Measurements from ENCODE around the gene TRPV3.
"Not testable (repeated sequence)": the region's sequence is repeated elsewhere in the genome, so short reads cannot be mapped to it uniquely, and the experiment has no call there.

TRPV3 gene

GRCh38 chr17:3592216-3592860, 34.7 kb upstream of the TRPV3 start:
- Histone ChIP-seq H3K9me3 (ENCODE audit: control insufficient read depth in 2 of 2, low read length in 2 of 2) (no peaks in the 10 kb centered on the region), H3K4me3 (ENCODE audit: low read length in 2 of 2) (no peak overlapping the region), H3K36me3 (ENCODE audit: control insufficient read depth in 2 of 2, insufficient read depth in 2 of 2, low read length in 2 of 2) (peaks cover 6 to 13% of the 10 kb centered on the region in 2 donors), H3K4me1 (ENCODE audit: control insufficient read depth, insufficient read depth, low read length) (peaks cover 6% of the 10 kb centered on the region), H3K27me3 (ENCODE audit: control insufficient read depth in 1 of 2, insufficient read depth in 2 of 2, low read length in 2 of 2) (no peaks in the 10 kb centered on the region), H3K27ac (ENCODE audit: low read length) (no peak overlapping the region), H3K9ac (ENCODE audit: low read length in 2 of 2) (no peak overlapping the region)

- H3K36me3 ChIP-seq (ENCODE audit: control insufficient read depth in 2 of 2, insufficient read depth in 2 of 2, low read length in 2 of 2): peaks cover 6 to 18% of the 10 kb centered on the region in 2 donors
These were observed 33.2 kb upstream of the TRPV3 start for GRCh38 chr17:3590768-3591167.

GRCh38 chr17:3590231-3590630, 32.6 kb upstream of the TRPV3 start:
- Histone ChIP-seq H3K27me3 (ENCODE audit: control insufficient read depth in 1 of 2, insufficient read depth in 2 of 2, low read length in 2 of 2) (no peaks in the 10 kb centered on the region), H3K27ac (ENCODE audit: low read length) (no peak overlapping the region), H3K4me1 (ENCODE audit: control insufficient read depth, insufficient read depth, low read length) (peaks cover 6% of the 10 kb centered on the region), H3K9ac (ENCODE audit: low read length in 2 of 2) (no peak overlapping the region), H3K4me3 (ENCODE audit: low read length in 2 of 2) (no peak overlapping the region), H3K36me3 (ENCODE audit: control insufficient read depth in 2 of 2, insufficient read depth in 2 of 2, low read length in 2 of 2) (peaks cover 6 to 20% of the 10 kb centered on the region in 2 donors), H3K9me3 (ENCODE audit: control insufficient read depth in 2 of 2, low read length in 2 of 2) (no peaks in the 10 kb centered on the region)

More at GRCh38 chr17:3590768-3591167, 33.2 kb upstream of the TRPV3 start:
- H3K27ac ChIP-seq (ENCODE audit: low read length): no peak overlapping the region
- H3K4me1 ChIP-seq (ENCODE audit: control insufficient read depth, insufficient read depth, low read length): peaks cover 6% of the 10 kb centered on the region
- H3K9me3 ChIP-seq (ENCODE audit: control insufficient read depth in 2 of 2, low read length in 2 of 2): no peaks in the 10 kb centered on the region
- H3K27me3 ChIP-seq (ENCODE audit: control insufficient read depth in 1 of 2, insufficient read depth in 2 of 2, low read length in 2 of 2): no peaks in the 10 kb centered on the region
- no peak overlapping the region for H3K4me3 ChIP-seq (ENCODE audit: low read length in 2 of 2)
- no peak overlapping the region for H3K9ac ChIP-seq (ENCODE audit: low read length in 2 of 2)

- H3K9ac ChIP-seq (ENCODE audit: low read length in 2 of 2): no peak overlapping the region
- no peaks in the 10 kb centered on the region for H3K9me3 ChIP-seq (ENCODE audit: control insufficient read depth in 2 of 2, low read length in 2 of 2)
- no peaks in the 10 kb centered on the region for H3K27me3 ChIP-seq (ENCODE audit: control insufficient read depth in 1 of 2, insufficient read depth in 2 of 2, low read length in 2 of 2)
- H3K36me3 ChIP-seq (ENCODE audit: control insufficient read depth in 2 of 2, insufficient read depth in 2 of 2, low read length in 2 of 2): peaks cover 6 to 20% of the 10 kb centered on the region in 2 donors
- no peak overlapping the region for H3K27ac ChIP-seq (ENCODE audit: low read length)
- no peak overlapping the region for H3K4me3 ChIP-seq (ENCODE audit: low read length in 2 of 2)
- peaks cover 4% of the 10 kb centered on the region for H3K4me1 ChIP-seq (ENCODE audit: control insufficient read depth, insufficient read depth, low read length)
These were observed 32.2 kb upstream of the TRPV3 start for GRCh38 chr17:3589784-3590183.

- Histone ChIP-seq H3K27me3 (ENCODE audit: control insufficient read depth in 1 of 2, insufficient read depth in 2 of 2, low read length in 2 of 2) (no peaks in the 10 kb centered on the region), H3K9me3 (ENCODE audit: control insufficient read depth in 2 of 2, low read length in 2 of 2) (no peaks in the 10 kb centered on the region), H3K4me1 (ENCODE audit: control insufficient read depth, insufficient read depth, low read length) (no peaks in the 10 kb centered on the region), H3K4me3 (ENCODE audit: low read length in 2 of 2) (no peak overlapping the region), H3K27ac (ENCODE audit: low read length) (no peak overlapping the region), H3K36me3 (ENCODE audit: control insufficient read depth in 2 of 2, insufficient read depth in 2 of 2, low read length in 2 of 2) (peaks cover 6 to 23% of the 10 kb centered on the region in 2 donors), H3K9ac (ENCODE audit: low read length in 2 of 2) (no peak overlapping the region)
These were observed 28.2 kb upstream of the TRPV3 start for GRCh38 chr17:3585826-3586225.

GRCh38 chr17:3583456-3583855, 25.8 kb upstream of the TRPV3 start:
- H3K4me3 ChIP-seq (ENCODE audit: low read length in 2 of 2): no peak overlapping the region
- no peaks in the 10 kb centered on the region for H3K9me3 ChIP-seq (ENCODE audit: control insufficient read depth in 2 of 2, low read length in 2 of 2)
- peaks cover 4 to 21% of the 10 kb centered on the region in 2 donors for H3K36me3 ChIP-seq (ENCODE audit: control insufficient read depth in 2 of 2, insufficient read depth in 2 of 2, low read length in 2 of 2)
- H3K4me1 ChIP-seq (ENCODE audit: control insufficient read depth, insufficient read depth, low read length): no peaks in the 10 kb centered on the region
- H3K9ac ChIP-seq (ENCODE audit: low read length in 2 of 2): no peak overlapping the region
- H3K27ac ChIP-seq (ENCODE audit: low read length): no peak overlapping the region
- no peaks in the 10 kb centered on the region for H3K27me3 ChIP-seq (ENCODE audit: control insufficient read depth in 1 of 2, insufficient read depth in 2 of 2, low read length in 2 of 2)

- peaks cover 5 to 20% of the 10 kb centered on the region in 2 donors for H3K36me3 ChIP-seq (ENCODE audit: control insufficient read depth in 2 of 2, insufficient read depth in 2 of 2, low read length in 2 of 2)
- H3K27me3 ChIP-seq (ENCODE audit: control insufficient read depth in 1 of 2, insufficient read depth in 2 of 2, low read length in 2 of 2): no peaks in the 10 kb centered on the region
- H3K9ac ChIP-seq (ENCODE audit: low read length in 2 of 2): no peak overlapping the region
- no peaks in the 10 kb centered on the region for H3K4me1 ChIP-seq (ENCODE audit: control insufficient read depth, insufficient read depth, low read length)
- H3K4me3 ChIP-seq (ENCODE audit: low read length in 2 of 2): no peak overlapping the region
- H3K9me3 ChIP-seq (ENCODE audit: control insufficient read depth in 2 of 2, low read length in 2 of 2): no peaks in the 10 kb centered on the region
- no peak overlapping the region for H3K27ac ChIP-seq (ENCODE audit: low read length)
These were observed 25.3 kb upstream of the TRPV3 start for GRCh38 chr17:3582915-3583314.

- H3K27me3 ChIP-seq (ENCODE audit: control insufficient read depth in 1 of 2, insufficient read depth in 2 of 2, low read length in 2 of 2); H3K27ac ChIP-seq (ENCODE audit: low read length); H3K9me3 ChIP-seq (ENCODE audit: control insufficient read depth in 2 of 2, low read length in 2 of 2); H3K9ac ChIP-seq (ENCODE audit: low read length in 2 of 2); H3K4me1 ChIP-seq (ENCODE audit: control insufficient read depth, insufficient read depth, low read length); H3K36me3 ChIP-seq (ENCODE audit: control insufficient read depth in 2 of 2, insufficient read depth in 2 of 2, low read length in 2 of 2); H3K4me3 ChIP-seq (ENCODE audit: low read length in 2 of 2): not testable (repeated sequence)
These were observed 21.1 kb upstream of the TRPV3 start for GRCh38 chr17:3578667-3579066.

- Histone ChIP-seq H3K4me3 (ENCODE audit: low read length in 2 of 2) (no peak overlapping the region), H3K36me3 (ENCODE audit: control insufficient read depth in 2 of 2, insufficient read depth in 2 of 2, low read length in 2 of 2) (peaks cover 5 to 8% of the 10 kb centered on the region in 2 donors), H3K9me3 (ENCODE audit: control insufficient read depth in 2 of 2, low read length in 2 of 2) (no peaks in the 10 kb centered on the region), H3K4me1 (ENCODE audit: control insufficient read depth, insufficient read depth, low read length) (no peaks in the 10 kb centered on the region), H3K9ac (ENCODE audit: low read length in 2 of 2) (no peak overlapping the region), H3K27me3 (ENCODE audit: control insufficient read depth in 1 of 2, insufficient read depth in 2 of 2, low read length in 2 of 2) (no peaks in the 10 kb centered on the region), H3K27ac (ENCODE audit: low read length) (no peak overlapping the region)
These were observed 19.4 kb upstream of the TRPV3 start for GRCh38 chr17:3576970-3577369.

- H3K27ac ChIP-seq (ENCODE audit: low read length): no peak overlapping the region
- peaks cover 5 to 20% of the 10 kb centered on the region in 2 donors for H3K36me3 ChIP-seq (ENCODE audit: control insufficient read depth in 2 of 2, insufficient read depth in 2 of 2, low read length in 2 of 2)
- no peaks in the 10 kb centered on the region for H3K4me1 ChIP-seq (ENCODE audit: control insufficient read depth, insufficient read depth, low read length)
- H3K9me3 ChIP-seq (ENCODE audit: control insufficient read depth in 2 of 2, low read length in 2 of 2): no peaks in the 10 kb centered on the region
- H3K4me3 ChIP-seq (ENCODE audit: low read length in 2 of 2): no peak overlapping the region
- H3K27me3 ChIP-seq (ENCODE audit: control insufficient read depth in 1 of 2, insufficient read depth in 2 of 2, low read length in 2 of 2): no peaks in the 10 kb centered on the region
- no peak overlapping the region for H3K9ac ChIP-seq (ENCODE audit: low read length in 2 of 2)
These were observed 17.9 kb upstream of the TRPV3 start for GRCh38 chr17:3575511-3575910.

- Histone ChIP-seq H3K4me3 (ENCODE audit: low read length in 2 of 2) (no peak overlapping the region), H3K4me1 (ENCODE audit: control insufficient read depth, insufficient read depth, low read length) (no peaks in the 10 kb centered on the region), H3K27ac (ENCODE audit: low read length) (no peak overlapping the region), H3K27me3 (ENCODE audit: control insufficient read depth in 1 of 2, insufficient read depth in 2 of 2, low read length in 2 of 2) (no peaks in the 10 kb centered on the region), H3K36me3 (ENCODE audit: control insufficient read depth in 2 of 2, insufficient read depth in 2 of 2, low read length in 2 of 2) (peaks cover 5 to 15% of the 10 kb centered on the region in 2 donors), H3K9ac (ENCODE audit: low read length in 2 of 2) (no peak overlapping the region), H3K9me3 (ENCODE audit: control insufficient read depth in 2 of 2, low read length in 2 of 2) (no peaks in the 10 kb centered on the region)
These were observed 16.6 kb upstream of the TRPV3 start for GRCh38 chr17:3574231-3574630.
